Superior temporal gyrus (tissue), 1 donor: ENCODE measurements around the gene TMEM178A.
"Not testable (repeated sequence)": the region's sequence is repeated elsewhere in the genome, so short reads cannot be mapped to it uniquely, and the experiment has no call there.

Experiments used
- DNase-seq: peaks from one replicate; pipeline ENCODE4 v3.0.0-alpha.2; 2016; ENCODE audit errors: extremely low spot score

TMEM178A gene

DNA sequence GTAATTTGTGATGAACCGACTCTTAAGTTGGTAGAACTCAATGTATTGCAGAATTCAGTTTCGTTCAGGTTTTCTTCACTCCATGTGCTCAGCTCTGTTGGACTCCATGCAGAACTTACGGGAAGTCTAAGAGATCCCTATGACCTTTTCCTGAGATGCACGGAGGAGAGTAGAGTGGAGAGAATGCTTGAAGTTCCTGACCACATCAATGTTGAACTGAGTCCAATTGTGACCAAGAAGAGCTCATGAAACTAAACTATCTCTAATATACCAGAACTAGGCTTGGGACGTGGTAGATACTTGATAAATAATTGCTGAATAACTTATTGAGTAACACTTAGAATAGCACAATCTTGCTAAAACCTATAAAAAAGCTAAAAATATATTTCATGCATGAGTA lies 47.2 kb downstream of the TMEM178A start:
- DNase-seq, result no peak

DNA sequence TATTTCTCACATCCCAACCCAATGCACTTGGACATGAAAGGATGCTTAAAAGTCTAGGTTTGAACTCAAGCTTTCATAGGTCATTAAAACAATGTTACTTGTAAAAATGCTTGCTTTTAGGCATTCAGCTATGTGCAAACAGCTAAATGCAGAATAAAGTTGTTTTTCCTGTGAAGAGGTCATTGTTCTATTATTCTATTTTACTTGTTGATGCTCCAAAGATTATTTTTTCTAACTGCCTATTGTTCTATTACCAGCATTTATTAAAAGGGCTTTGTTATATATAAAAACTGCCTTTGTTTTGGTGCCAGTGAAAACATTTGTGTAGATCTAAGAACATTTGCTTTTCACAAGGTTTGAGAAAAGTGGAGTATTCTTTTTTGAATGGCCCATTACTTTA lies 49.4 kb downstream of the TMEM178A start:
- peak; percentile 94 for DNase-seq

DNA sequence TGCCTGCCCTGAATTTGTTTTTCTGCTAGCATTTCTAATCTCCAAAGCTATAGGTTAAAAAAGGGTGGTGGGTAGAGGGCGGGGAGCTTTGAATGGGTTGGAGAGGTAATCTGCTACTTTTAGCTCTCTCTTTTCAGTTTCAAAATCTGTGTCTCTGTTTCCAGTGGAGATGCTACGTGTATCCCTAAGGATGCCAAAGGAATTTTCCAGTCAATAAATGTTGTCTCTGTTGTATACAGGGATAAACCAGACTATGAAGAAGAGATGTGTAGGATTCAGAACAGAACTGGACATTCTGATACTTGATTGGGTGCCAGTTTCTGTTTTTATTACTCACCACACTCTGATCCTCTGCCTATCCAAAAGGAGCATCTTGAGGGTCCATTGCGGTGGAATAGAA lies 50.1 kb downstream of the TMEM178A start:
- DNase-seq, result no peak

DNA sequence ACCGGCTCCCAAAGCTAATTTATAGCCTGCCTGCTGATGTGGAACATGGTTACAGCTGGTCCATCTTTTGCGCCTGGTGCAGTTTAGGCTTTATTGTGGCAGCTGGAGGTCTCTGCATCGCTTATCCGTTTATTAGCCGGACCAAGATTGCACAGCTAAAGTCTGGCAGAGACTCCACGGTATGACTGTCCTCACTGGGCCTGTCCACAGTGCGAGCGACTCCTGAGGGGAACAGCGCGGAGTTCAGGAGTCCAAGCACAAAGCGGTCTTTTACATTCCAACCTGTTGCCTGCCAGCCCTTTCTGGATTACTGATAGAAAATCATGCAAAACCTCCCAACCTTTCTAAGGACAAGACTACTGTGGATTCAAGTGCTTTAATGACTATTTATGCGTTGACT lies 51.4 kb downstream of the TMEM178A start:
- DNase-seq, result no peak

DNA sequence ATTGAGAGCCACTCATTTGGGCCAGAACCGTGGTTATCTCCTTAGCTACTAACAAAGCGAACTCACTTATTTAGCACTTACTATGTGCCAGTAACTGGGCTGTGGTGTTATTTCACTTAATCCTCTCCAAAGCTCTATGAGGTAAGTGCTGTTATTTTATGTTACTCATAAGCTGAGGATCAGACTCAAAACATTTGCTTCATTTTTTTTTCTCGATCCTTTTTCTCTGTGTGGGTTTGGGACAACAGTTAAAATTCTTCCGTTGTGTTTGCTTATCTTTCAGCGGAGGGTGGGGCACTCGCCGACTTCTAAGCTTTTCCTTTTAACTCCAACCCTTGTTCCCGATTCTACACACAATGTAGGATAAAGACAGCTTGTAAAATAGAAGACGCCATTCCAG lies 52.8 kb downstream of the TMEM178A start:
- DNase-seq, result no peak

DNA sequence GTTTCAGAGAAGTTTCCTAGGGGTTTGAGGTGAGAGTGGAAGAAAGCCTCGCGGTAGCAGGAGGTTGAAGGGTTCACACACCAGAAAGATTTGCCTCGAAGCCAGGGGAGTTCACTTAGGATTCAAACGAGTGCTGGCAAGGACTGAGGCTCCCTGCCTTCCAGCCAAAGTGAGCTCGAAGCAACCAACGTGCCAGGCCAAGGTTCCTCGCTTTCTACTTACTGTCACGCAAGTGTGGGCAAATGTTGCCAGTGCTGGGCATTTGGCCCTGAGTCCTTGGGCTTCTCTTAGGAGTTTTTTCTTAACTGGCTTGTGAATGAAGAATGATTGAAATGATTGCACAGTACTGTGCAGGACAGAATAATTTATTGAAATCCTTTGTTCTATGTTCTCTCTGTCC lies 53.6 kb downstream of the TMEM178A start:
- DNase-seq, result no peak

DNA sequence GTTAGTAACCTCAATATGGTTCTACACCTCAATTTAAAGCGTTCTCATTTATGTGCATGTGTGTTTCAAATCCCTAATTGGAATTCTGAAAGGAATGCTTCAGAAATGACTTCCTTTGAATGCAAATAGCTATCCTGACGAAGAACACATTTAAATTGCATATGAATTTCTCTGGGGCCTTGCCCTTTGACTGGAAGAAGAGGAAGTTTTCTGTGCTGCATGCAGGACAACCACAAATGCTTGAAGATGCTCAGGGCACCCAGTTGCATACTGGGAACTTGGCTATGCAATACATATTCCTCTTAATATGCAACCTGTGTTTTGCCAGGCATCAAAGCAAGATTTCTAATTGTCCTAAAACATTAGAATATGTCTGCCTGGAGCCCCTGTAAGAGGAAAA lies 55.3 kb downstream of the TMEM178A start:
- no peak for DNase-seq

DNA sequence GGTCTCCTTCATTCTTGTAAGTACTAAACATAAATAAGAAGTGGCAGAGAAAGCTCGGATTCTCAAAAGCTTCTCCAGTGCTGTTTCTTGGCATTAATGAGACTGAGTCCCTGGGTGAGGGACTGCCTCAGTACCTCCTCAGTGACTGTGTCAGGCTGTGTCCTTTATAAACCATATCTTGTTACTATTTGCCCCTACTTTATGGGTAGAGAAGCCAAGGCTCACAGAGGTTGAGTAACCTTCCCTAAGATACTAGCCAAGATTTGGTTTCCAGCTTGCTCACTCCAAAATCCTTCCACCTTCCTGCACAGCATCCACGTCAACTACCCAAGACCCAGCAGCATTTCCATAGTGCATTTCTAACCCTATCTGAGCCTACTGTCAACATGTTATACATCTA lies 57.8 kb downstream of the TMEM178A start:
- DNase-seq, result no peak

DNA sequence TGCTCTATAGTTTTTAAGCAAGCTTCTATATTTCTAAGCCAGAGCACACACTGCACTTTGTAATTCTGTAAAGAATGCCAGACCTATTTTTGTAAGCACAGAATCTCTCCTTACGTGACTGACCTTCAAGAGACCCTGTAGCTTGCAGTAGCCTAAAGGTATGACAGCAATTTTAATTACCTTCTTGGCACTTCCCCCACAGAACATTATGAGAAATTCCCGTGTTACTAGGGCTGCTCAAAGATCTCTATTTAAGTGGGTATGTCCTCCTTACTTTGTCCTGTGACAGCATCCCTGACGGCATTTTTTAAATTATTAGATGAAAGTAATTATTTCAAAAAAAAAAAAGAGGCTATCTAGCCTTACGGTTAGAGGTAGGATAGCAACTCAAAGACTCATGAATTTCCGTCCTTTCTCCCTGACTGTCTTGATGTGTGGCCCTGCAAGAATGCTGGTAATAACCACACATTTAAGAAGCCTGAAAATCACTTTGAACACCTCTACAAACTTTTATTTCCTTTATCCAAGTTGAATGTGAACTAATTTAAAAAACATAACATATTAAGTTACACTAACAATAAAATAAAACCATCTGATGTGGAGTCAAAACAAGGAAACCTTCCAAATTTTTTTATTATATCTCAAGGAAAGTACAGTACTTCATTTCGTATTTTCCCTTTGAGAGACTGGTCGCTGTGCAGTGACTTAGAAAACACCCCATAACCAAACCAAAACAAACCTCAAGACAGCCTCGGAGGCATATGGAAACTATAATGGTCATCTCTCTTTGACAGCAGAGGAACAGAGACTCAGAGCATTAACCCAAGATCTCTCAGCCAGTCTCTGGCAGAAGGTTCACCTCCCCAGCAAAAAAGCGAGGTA lies 58.5 kb downstream of the TMEM178A start:
- DNase-seq, result no peak

DNA sequence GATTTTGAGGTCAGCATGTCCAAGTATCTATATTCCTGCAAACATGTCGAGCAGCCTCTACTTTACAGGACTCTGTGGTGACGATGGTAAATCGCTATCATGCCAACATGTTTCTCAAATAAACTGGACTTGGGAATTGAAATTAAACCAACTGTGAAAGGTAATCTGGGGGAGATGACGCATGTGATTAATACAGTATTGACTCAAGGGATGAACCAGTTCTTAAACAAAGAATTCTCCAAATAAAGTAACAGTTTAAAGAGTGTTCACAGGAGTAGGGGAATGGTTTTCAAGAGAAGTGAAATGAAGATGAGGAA lies 59.1 kb downstream of the TMEM178A start:
- no peak for DNase-seq

DNA sequence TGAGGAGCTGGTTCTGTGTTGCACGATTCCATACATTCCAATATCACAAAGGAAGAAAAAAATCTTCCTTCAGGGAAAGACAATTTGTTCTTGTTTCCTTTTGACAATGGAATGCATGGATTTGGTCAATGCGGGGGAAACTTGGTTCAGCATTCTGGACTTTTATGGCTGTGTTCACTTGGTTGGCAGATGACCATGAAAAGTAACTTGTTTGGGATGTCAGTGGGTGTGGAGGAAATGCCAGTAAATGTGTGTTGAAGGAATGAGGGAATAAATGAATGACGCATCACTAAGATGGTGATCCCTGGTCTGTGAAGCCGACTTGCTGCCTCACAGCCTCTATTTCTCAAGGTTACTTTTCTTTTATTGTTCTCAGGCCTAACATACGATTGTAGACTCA lies 59.7 kb downstream of the TMEM178A start:
- no peak for DNase-seq

DNA sequence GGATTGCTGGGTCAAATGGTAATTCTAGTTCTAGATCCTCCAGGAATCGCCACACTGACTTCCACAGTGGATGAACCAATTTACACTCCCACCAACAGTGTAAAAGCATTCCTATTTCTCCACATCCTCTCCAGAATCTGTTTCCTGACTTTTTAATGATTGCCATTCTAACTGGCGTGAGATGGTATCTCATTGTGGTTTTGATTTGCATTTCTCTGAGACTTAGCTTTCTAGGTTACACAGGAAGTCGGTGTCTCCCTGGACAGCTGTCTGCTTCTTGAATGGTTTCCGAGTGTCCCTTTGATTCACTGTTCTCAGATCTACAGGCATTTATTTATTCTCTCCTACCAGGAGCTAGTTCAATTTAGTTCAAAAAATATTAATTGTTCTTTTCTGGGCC lies 62.4 kb downstream of the TMEM178A start:
- not testable (repeated sequence) for DNase-seq

DNA sequence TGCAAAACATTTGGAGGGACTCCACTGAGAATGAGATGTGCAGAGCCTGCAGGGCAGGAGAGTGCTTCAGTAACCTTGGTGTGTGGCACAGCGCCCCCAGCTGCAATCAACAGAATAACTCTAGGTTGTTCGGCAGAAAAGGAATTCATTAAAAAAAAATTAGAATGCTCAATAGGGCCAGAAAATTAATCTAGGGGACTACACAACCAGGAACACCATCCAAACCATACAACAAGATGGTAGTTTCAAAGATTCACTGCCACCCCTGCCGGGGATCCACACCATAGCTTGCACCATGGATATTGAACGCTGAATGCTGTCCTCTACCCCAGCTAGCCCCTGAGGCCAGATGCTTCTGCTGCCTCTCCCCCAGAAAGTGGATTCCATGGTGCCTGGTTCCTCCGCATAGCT lies 63.2 kb downstream of the TMEM178A start:
- DNase-seq, result no peak

DNA sequence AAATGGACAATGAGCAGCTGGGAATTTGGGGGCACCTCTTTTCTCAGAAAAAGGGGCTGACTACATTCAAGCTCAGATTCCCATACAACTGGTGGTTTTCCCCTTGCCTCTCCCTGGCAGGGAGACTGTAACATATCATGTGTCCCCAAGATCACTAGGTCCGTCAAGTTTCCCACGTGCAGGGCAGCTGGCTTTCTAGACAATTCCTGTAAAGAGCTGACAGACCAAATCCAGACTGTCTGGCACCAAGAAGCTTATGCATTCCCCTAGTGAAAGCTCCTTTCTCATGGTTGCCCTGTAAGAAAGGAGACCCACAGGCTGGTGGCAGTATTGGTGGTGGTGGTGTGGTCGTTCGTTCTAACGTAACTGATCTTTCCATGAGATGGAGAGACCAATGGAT lies 64.6 kb downstream of the TMEM178A start:
- no peak for DNase-seq

DNA sequence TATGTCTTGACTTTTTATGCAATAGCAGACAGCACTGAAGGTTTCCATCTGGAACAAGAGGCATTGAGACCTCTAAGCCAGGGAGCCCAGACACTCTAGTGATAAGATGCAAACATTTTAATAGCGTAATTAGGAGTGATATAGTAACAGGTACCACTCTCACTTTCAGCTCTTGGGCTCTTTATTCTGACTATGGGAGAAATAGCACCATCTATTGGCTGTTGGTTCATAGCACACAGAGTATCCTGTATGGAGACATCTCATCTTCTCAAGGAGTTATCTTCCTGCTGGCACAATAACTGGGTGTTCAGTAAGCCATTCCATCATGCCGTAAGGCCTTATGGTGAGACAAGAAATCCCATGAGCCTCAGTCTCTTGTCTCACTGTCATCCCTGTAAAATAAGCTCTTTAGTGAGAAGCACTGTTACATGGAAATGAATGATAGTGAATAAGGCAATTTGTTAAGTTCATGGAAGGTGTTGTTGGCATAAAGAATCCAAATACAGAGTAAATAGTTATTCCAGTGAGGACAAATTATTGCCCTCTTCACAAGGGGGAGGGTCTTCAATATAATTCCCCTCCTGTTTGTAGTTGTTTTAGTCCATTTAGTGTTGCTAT lies 65.1 kb downstream of the TMEM178A start:
- peak; percentile 79 for DNase-seq

DNA sequence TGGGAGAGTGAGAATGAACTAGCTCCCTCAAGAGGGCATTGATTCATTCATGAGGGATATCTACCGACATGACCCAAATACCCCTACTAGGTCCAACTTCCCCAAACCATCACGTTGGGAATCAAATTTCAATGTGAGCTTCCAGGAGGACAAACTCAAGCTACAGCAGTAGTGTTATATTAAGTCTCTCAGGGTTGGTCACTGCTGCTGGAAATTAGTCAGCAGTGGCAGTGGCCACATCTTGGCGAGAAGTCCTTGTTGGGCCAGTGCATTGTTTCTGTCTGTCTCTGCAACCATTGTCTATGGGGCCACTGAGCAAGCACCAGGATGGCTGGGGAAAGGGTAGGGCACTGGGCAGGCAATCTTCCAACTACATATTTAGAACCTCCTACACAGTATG lies 65.8 kb downstream of the TMEM178A start:
- no peak for DNase-seq

DNA sequence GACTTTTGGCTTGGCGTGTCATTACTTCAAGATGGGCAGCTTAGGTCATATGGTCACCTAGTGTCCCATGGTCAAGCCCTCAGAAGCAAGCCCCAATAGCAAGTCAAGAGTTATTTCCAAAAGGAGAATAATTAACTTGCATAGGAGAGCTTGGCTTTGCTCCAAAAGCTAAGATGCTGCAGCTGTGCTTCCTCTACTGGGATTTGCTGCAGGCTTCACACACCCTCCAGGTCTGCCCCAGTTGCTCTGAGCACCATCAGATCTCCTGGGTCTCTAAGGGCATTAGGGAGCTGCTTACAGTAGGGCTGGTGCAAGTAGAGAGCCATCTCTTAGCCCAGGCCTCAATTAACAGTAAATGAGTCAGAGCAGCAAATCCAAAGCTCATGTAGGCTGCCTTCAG lies 66.8 kb downstream of the TMEM178A start:
- DNase-seq, result no peak

DNA sequence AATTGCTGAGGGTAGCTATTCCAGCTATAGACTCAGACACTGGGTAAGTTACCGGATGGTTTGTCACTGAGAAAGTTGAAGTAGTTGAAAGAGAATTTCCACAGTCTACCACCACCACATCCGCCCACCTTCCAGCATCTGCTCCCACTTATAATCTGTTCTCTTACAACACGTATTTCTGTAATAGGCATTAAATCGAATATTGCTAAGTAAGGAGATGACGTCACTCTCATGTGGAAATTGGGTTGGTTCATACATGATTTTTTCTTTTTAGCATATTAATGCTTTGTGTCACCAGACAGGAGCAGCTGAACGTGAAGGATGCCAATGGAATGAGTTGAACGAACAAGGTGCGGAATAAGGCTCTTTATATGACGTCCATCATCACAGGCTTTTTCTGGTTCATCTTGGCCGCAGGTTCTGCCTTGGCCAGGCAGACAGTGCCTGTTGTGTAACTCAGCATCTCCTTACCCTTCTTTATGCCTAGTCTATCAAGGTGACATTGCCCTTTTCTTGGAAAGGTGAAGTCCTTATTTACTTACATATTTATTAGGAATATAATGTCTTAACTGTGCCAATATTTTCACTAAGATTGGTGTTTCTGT lies 67.5 kb downstream of the TMEM178A start:
- DNase-seq, result peak; percentile 61

DNA sequence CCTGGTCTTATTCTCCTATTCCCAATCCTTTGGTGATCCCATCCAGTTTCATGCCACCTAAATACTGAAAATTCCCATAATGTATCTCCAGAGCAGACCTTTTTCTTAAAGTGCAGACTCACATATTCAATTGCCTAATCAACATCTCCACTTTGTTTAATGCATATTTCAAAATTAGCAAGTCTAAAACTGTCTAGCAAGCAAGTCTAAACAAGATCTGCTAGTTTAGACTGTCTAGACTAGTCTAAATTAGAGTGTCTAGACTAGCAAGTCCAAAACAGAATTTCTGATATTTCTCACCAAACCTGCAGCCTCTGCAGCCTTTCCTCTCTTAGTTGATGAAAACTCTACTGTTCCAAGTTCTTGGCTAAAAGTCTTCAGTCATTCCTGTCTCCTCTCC lies 68.7 kb downstream of the TMEM178A start:
- DNase-seq, result no peak

DNA sequence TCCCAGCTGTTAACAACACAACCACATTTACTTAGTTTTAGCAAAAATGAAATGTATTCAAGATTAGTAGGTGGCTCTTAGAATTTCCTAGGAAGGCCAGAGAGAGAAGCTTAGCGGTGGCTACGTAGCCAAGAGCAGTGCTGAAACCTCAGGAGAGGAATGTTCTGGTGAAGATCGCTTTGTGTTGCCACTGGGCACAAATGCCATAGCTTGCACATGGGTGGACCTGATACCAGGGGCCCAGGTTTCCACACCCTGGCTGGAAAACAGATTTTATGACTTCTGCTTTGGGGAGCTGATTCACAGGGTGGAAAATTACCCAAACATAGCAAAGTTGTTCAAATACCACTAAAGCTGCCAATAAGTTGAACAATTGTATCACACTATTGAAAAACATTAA lies 69.9 kb downstream of the TMEM178A start:
- DNase-seq, result no peak

DNA sequence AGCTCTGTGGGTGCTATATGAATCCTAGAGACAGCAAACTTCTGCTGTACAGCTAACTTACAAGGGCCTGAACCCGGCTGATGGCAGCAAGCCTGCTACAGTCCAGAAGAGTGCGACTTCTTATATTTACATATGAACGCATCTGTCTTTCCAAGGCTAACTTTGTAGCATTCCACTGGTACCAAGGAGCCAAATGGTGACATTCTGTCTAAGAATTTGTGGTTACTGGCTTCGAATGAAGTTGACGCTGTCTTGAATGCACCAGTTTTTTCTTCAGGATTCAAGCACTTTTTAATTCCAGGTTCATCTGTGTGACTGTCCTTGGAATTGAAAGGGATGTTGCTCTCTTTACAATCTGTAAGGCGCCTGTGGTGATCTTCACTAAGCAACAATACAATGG lies 70.9 kb downstream of the TMEM178A start:
- DNase-seq, result no peak

DNA sequence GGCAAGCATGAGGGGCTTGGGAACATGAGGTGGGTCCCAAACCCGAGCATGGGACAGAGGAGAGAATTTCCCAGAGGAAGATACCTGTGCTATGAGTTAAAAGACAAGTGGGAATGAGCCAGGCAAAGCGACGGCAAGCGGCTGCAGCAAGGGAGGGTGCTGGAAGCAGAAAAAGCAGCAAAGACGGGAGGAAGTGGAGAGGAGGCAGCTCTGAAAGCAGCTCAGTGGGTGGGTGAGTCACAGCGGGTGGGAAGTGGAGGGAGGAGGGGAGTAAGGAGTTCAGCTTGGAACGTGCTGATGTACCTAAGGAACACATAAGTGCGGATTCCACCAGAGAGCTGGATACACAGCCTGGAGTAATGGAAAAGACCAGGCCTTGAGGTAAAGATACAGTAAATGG lies 71.9 kb downstream of the TMEM178A start:
- DNase-seq, result peak; percentile 63

DNA sequence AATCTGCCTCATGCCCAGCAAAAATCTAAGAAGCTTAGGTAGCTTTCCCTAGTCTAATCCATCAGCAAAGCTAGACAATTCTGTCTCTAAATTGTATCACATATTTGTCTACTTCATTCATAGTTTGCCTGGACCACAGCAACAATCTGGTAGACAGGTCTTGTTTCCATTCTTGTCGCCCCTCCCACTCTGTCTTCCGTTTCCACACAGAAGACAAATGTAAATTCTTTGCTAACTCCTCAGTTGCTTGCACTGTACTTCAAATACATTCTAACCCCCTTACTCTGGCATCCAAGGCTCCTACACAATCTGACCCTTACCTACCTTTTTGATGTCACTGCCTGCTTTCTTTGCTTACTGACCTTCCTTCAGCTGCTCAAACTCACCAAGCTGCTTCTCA lies 73.2 kb downstream of the TMEM178A start:
- no peak for DNase-seq
